ENCODE results near the gene HHAT.

HHAT gene

GRCh38 chr1:210629276-210629675 lies 300.6 kb downstream of the HHAT start:
- no peak for DNase-seq (ENCODE audit: low read depth)
- no peak overlapping the region for H3K4me3 ChIP-seq (ENCODE audit: low read depth, low read length)
- TF ChIP-seq, protein P1, sequence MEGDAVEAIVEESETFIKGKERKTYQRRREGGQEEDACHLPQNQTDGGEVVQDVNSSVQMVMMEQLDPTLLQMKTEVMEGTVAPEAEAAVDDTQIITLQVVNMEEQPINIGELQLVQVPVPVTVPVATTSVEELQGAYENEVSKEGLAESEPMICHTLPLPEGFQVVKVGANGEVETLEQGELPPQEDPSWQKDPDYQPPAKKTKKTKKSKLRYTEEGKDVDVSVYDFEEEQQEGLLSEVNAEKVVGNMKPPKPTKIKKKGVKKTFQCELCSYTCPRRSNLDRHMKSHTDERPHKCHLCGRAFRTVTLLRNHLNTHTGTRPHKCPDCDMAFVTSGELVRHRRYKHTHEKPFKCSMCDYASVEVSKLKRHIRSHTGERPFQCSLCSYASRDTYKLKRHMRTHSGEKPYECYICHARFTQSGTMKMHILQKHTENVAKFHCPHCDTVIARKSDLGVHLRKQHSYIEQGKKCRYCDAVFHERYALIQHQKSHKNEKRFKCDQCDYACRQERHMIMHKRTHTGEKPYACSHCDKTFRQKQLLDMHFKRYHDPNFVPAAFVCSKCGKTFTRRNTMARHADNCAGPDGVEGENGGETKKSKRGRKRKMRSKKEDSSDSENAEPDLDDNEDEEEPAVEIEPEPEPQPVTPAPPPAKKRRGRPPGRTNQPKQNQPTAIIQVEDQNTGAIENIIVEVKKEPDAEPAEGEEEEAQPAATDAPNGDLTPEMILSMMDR (IDR thresholded peaks at IDR 0.05; ENCODE audit: insufficient read depth, low read depth, low read length, missing control alignments): no peak

DNA sequence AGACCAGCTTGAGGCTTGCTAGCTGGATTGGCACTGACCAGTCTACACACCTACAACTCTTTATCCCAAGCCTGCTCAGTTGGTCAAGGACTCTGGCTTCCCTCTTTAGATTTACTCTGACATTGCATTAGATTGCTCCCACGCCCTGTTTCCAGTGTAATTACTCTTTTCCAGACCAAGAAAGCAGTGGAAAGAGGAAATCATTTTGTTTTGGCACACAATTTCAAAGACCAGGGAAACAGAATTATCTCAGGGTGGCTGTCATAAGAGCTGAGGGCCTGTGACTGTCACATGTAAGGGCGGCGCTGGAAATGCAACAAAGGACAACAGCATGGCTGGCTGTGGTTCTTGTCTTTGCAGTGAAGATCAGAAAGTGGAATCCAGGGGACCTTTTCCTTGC lies 302.7 kb downstream of the HHAT start:
- TF ChIP-seq, protein P1 (IDR thresholded peaks at IDR 0.05; ENCODE audit: insufficient read depth, low read depth, low read length, missing control alignments): no peak
- H3K4me3 ChIP-seq (ENCODE audit: low read depth, low read length): no peak overlapping the region
- DNase-seq (ENCODE audit: low read depth): no peak

- TF ChIP-seq, protein P1 (IDR thresholded peaks at IDR 0.05; ENCODE audit: insufficient read depth, low read depth, low read length, missing control alignments): no peak
- no peak for DNase-seq (ENCODE audit: low read depth)
- H3K4me3 ChIP-seq (ENCODE audit: low read depth, low read length): no peak overlapping the region
Measured at GRCh38 chr1:210633140-210633539, 304.4 kb downstream of the HHAT start.

DNA sequence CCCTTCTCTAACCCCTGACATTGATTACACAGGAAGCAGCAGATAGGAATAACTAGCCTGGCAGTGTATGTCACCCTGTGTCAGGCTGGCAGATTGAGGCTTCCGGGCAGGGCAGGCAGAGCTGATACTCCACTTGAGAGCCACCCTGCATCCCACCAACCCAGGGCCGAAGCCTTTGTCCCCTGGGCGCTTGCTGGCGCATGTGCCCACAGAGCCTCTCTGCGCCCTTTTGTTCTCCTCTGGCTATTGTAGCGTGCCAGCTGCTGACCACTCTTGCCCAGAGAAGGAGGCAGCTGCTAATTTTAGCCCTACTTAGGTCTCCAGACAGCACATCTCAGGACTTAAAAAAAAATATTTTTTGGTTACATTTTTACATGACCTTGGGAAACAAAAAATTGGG lies 304.9 kb downstream of the HHAT start:
- no peak for DNase-seq (ENCODE audit: low read depth)

DNA sequence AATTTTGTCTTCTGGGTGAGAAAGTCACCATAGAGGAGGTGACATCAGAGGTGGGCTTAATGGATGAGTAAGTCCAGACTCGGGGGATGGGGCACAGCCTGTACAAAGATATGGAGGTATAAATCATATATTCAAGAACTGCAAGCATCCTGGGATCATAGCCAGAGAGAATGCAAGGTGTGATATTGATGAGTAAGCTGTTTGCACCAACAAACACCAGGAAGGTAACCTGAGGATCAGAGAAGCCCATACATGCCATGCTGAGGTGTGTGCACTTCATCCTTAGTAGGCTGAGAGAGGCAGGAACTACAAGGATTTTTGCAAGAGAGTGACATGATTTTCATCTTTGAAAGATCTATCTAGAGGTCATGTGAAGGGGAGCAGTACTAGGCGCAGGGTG lies 306.4 kb downstream of the HHAT start:
- no peak overlapping the region for H3K4me3 ChIP-seq (ENCODE audit: low read depth, low read length)
- TF ChIP-seq, protein P1 (IDR thresholded peaks at IDR 0.05; ENCODE audit: insufficient read depth, low read depth, low read length, missing control alignments): no peak
- no peak for DNase-seq (ENCODE audit: low read depth)

More for the DNA sequence above, 304.9 kb downstream of the HHAT start:
- no peak overlapping the region for H3K4me3 ChIP-seq (ENCODE audit: low read depth, low read length)
- TF ChIP-seq, protein P1 (IDR thresholded peaks at IDR 0.05; ENCODE audit: insufficient read depth, low read depth, low read length, missing control alignments): no peak

DNA sequence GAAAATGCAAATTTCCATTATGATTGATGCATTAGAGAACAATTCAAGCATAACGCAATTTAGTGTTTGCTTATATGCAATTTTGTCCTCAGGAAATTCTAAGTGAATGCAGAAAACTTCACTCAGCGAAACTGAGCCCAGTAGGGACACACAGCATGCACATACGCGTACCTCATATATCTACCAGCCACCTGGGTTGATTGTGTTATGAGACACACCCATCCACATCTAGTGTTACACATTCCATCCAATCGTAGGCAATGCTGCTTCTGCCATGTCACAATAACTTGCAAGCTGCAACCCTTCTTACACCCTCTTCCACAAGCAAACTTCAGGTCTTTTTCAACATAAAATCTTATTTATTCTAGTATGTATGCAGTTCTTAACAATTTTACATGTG lies 312.9 kb downstream of the HHAT start:
- no peak overlapping the region for H3K4me3 ChIP-seq (ENCODE audit: low read depth, low read length)
- TF ChIP-seq, protein P1 (IDR thresholded peaks at IDR 0.05; ENCODE audit: insufficient read depth, low read depth, low read length, missing control alignments): no peak
- DNase-seq (ENCODE audit: low read depth): no peak

DNA sequence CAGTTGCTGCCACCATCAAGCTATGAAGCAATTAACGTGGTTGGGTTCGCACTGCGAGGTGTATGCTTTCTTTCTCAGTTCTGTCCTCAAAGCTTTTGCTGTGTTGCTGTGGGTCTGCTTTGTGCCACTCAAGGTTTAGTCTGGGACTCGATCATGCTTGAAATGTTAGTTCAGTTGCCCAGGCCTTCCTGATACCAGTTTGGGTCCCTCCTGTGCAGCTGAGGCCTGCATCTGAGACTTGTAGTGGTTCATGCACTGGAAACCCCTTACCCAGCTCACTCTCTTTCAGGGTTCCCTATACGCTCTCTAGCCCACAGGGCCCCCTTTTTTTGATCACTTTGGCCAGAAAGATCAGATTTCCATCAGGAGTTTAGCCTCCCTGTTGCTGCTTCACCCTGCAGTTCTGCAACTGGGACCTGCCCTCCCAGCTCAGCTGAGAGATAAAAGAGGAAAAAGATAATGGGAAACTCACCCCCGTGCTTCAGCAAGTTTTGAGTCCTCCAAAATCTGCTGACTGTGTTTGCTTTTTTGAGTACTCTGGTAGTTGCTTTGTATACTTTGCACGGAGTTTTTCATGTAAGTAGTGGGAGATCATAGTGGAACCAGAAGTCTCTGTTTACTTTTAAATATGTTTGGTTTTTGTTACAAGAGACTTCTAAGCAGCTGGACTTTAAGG lies 317.0 kb downstream of the HHAT start:
- TF ChIP-seq, protein P1 (IDR thresholded peaks at IDR 0.05; ENCODE audit: insufficient read depth, low read depth, low read length, missing control alignments): no peak
- no peak overlapping the region for H3K4me3 ChIP-seq (ENCODE audit: low read depth, low read length)
- DNase-seq (ENCODE audit: low read depth): no peak

Measured in GM12865 (cell line).